ENCODE measurements around the gene AKAP11.
A peak's percentile ranks its signal among the peaks of the same experiment; 100 is the strongest.

AKAP11 gene

DNA sequence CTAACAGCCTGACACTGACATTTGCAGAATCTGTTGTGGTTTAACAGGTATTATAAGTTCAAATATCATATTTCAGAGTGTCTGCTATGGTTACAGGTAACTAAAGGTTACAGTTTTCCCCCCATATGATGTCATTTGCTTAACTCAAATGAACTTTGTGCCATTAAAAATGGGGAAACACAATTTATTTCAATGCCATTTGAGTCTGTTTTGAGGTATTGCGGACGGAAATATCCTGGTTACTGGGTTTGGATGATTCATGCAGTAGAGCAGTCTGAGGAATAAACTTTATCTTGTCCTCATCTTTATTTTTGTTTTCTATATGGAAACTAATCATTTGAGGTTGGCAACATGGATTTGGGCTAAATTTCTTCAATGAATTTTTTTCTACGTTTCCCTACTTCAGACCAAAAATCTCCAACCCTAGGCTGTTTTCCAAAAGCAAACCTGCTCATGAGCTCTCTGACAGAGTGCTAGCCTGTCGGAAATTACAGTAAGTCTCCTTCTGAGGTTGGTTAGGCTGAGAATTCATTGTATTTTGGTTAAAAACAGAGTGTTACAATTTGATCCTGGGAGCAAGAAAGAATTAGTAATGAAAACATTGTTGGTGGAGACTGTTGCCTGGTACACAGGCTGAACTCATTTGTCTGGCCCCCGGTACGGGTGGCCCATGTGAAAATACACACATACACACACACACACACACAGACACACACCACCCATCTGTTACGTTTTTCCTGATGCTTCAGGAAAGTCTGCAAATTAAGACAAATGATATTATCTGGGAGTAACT is 66.1 kb downstream of the AKAP11 start:
- DNase-seq (ENCODE audit: low spot score): no peak

DNA sequence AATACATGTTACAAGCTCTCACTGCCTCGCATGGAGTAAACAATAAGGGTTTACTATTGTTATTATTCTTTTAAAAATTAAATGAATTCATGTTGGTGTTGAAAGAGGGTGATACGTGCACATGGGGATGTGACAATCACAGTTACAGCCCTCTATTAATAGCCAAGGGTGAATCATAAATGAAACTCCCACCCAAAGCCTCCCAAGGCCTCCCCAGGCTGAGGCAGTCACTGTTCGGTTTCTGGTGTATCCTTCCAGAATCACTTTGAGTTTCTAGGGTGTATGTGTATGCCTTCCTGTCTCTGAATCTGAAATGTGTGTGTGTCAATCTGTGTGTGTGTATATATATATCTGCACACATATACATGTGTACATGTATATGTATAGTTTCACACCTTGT is 73.4 kb downstream of the AKAP11 start:
- peak; percentile 22 for DNase-seq (ENCODE audit: low spot score)

DNA sequence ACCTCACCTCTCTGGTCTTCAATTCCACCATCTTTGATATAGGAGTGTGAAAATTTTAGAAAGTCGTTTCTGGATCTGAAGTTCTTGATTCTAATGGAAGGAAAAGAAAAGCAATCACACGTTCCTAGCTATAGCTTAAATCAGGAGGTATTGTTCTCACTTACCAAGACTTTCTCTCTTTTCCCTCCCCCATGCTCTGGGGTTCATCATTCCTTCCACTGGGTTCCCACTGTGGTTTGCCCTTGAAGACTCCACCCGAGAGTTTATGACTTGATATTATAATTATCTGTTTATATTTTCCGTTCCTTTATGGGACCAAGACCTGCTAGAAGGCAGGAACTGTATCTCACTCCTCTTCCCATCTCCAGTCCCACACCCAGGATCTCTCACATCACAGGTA is 76.6 kb downstream of the AKAP11 start:
- no peak for DNase-seq (ENCODE audit: low spot score)

DNA sequence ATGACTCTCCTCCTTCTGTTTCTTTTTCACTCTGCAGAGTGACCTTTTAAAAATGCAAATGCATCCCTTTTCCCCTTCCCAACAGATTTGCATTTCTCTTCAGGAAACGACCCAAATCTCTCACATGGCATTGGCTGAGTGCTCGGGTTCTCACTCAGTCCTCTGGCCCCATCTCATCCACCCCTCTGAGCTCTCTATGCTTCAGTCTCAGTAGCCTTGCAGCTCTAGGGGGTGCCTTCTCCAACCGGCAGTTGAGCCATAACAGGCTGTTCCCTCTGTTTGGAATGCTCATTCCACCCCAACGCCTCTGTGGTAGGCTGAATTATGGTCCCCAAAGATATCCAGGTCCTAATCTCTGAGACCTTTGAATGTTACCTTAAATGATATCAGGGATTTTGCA is 78.2 kb downstream of the AKAP11 start:
- DNase-seq (ENCODE audit: low spot score): no peak

DNA sequence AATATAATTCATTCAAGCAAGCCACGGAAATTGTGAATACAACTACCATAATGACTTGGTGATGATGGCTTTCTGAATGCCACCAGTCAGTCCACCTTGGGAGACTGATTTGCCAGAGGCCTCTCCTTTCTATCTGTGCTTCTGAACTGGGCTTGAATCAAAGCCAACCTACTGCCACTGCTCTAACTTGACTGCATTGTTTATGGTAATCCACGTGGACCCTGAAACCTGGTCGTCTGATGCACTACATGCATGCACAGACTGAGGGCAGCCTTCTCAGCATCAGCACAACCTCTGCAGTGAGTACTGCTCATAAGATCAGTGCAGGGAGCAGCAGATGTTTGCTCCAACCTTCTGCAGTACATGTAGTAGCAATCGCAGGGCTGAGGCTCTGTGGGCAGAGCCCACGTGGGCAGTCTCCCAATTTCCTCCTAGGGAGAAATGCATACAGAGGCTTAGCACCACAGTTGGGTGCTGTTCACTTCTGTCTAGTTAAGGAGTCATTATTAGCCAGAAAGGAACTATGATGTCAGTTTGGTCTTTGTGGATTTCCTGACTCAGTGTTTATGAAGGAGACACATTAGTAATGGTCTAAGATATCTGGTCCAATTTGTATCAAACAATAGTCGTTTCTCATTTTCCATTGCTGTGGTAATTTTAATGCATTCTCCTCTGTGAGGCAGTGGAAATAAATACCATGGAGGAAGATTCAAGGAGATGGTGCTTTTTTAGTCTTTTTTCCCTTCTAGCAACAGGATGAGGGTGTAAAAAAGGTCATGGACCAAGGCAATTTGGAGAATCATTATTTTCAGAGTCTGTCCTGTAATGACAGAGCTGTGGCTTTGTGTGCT is 82.5 kb downstream of the AKAP11 start:
- DNase-seq (ENCODE audit: low spot score): peak; percentile 7

DNA sequence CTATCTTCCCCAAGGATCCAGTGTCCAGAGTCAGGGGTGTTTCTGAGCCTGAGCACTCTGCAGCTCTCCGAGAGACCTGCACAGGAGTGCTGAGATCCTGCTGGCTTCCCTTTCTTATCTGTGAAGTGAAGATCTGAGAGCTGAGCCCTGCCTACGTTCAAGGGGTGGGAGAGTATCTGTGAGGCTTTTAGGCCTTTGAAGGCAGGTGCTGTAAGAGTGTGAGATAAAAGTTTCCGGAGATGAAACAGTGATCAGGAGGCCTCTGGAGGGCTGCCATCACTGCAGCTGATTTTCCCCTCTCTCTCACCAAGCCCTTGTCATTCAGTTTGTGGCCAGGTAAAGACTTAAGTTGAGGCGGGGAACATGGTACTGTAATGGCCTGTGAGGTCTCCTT is 83.1 kb downstream of the AKAP11 start:
- no peak for DNase-seq (ENCODE audit: low spot score)

DNA sequence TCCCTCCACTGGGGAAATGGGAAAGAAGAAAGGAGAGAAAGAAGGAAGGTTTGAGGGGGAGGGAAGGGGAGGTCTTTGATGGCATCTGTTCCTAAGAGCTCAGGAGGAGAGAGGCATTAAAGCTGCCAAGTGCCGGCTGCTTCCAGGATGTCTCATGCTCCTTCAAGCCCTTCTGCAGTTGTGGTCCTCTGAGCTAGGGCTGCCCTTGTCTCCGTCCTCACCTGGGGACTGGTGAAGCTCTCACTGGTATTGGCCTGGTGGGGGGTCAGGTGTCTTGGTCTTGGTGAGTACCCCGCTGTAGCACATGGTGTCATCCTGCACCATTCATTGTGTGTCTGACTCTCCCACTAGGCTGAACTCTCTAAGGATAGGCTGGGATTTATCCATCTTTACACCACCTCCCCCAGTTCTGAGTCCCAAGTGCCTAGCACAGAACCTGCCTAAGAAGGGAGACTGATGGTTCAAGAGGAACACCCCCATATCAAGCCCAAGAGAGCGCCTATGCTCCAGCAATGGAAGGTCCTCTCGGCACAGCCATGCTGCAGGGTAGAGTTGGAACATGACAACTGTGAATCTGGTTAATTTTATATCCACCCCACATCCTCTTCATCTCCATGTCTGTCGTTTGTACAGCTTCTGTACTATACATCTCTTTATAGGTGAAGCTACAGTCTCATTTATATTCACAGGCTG is 83.7 kb downstream of the AKAP11 start:
- DNase-seq (ENCODE audit: low spot score): no peak

DNA sequence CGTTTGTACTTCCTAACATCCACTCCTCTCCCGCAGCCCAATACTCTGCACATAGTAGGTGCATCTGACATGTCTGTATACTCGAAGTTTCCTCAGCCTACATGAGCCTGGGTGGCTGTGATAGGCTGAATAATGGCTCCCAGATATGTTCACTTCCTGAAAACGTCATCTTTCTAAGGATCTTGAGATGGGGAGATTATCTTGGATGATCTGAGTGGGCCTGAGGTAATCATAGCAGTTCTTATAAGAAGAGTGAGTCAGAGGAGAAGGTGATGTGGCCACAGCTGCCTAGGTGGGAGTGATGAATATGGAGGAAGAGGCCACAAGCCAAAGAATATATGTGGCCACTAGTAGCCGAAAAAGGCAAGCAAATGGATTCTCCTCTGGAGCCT is 84.2 kb downstream of the AKAP11 start:
- DNase-seq (ENCODE audit: low spot score): no peak

DNA sequence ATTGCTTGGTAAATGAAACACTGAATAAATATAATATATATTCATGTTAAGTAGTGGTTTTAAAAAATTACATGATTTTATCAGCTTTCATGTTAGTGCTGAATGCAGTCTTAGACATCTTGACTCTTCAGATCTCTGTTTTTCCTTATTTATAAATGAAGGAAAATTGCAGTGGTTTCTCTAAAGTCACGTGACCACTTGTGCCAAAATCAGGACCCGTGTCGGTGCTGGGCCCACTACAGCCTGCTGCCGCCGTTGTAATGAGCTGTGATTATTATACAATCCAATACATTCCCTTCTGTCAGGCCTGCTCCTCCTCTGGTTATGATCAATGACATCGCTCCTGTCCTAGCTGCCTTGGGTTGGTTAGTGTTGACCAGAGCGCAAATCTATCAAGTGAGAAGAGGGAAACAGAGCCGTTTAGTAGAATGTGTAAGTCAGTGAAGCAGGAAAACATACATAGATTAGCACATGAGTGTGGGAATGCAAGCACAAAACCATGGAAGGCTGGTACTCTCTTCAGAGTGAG is 88.2 kb downstream of the AKAP11 start:
- DNase-seq (ENCODE audit: low spot score): no peak

DNA sequence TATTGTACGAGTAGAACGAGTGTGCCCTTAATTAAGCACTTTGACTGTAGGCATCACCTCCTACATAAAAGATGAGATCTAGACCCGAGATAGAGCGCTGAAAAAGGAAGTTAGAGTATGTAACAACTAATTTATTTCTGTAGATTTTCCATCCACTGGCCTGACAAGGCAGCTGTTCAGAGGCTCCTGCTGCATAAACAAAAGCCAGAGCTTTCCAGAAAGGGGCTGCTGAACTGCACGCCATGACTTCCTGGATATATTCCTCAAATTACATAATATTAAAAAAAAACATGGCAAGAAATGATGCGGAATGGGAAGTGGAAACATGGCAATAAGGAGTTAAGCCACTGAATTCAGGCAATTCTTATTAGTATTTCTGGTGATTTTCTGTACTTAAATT is 89.7 kb downstream of the AKAP11 start:
- no peak for DNase-seq (ENCODE audit: low spot score)

DNA sequence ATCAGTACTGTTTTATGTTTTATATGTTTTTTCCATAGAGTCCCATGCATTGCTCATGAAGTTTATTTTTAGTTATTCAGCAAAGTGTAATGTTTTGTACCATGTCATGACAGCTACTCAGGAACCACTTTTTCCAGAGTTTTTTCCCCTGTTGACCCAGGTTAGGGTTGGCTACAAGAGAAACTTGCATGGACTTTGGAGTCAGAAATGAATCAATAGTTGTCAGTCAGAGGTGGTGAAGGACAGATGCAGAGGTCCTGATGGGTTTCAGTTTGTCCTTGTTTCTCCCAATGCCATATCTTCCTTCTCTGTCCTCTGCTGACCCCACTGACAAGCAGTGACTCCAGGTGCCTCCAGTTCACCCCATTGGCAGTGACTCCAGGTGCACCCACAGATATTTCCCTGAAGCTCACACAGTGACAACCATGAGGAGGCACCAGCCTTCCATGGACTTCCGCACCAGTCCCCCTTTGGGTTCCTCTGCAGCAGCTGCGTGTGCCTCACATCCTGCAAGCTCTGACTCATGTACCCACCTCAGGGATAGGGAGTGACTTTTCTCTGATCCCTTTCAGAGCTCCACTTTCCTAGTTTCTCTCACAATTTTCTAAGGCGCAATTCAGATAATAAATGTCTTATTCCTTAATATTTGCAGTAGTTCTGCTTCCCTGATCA is 92.1 kb downstream of the AKAP11 start:
- no peak for DNase-seq (ENCODE audit: low spot score)

DNA sequence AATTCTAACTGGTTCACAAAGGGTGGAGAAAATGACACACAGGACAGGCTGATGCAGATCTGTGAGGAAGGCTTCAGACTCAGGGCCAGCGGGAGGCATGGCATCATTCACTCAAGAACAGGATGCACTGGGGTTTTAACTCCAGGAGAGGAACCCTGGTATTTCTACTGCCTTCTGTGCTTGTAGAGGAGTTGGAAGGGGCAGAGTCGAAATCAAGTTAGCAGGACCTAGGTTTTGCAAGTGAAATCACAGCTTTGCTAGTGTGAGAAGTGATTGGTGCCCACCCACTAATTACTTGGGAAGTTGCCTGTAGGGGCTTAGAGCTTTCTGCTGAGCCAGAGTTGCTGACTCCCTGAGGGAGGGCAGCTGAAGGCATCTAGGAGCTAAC is 92.7 kb downstream of the AKAP11 start:
- DNase-seq (ENCODE audit: low spot score): no peak

DNA sequence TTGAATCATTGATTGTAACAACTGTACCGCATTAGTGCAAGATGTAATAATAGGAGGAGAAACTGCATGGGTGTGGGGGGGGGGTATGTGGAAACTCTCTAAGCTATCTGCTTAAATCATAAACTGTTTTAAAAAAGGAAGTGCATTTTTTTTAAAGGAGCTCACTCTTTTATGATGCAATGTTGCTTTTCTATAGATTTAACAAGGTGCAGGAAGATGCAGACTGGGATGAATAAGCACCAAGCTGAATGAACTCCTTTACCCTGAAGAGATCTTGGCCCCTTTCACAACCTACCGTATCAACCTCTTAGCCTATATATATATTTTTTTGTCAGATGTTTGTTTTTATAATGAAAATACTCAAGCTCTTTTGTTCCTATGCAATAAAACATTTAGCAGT is 95.9 kb downstream of the AKAP11 start:
- no peak for DNase-seq (ENCODE audit: low spot score)

DNA sequence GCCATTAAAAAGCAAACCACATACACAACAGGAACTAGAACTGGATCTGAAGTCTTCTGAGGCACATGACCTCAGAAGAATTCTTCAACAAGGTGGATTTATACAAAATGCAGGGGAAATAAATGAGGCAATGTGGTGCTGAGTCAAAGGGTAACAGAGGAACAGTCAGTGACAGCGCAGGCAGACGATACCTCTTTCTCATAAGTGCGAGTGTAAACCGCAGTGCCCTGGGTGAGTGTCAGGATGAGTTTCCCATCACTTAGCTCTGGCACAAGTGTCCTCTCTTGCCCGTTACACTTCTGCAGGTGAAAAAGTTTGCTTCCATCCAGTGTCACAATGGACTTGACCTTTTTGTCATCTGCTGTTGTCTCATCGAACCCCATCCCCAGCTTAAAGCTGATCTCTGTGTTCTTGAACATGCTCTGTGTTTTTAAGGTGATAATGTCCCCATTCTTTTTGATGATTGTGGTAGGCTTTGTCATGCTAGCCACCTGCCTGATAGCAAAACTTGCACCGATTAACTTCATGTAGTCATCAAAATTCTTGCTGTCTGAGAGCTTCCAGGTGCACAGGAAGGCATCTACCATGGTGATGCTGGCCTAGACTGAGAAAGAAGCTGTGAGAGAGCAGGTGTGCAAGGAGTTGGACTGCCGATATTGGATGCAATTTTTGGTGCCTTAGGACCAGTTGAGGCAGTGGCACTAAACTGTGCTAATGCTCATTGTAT is 97.3 kb downstream of the AKAP11 start:
- DNase-seq (ENCODE audit: low spot score): no peak

DNA sequence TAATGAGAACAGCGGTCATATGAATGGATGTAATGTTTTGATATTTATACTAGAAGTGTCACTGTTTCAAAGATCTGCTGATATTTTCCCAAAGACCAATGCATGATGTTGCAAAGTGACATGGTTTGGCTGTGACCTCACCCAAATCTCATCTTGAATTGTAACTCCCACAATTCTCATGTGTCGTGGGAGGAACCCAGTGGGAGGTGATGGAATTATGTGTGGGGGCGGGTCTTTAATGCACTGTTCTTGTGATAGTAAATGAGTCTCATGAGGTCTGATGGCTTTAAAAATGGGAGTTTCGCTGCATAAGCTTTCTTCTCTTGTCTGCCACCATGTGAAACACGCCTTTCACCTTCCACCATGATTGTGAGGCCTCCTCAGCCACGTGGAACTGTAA is 98.3 kb downstream of the AKAP11 start:
- DNase-seq (ENCODE audit: low spot score): no peak

All from Ammon's horn (tissue), 1 donor.